GM21515 (cell line): ENCODE results near the gene CCDC142.
"Not testable (repeated sequence)": the region's sequence is repeated elsewhere in the genome, so short reads cannot be mapped to it uniquely, and the experiment has no call there.

Experiments used
- ATAC-seq: cut with Tn5 transposase; IDR thresholded peaks from one replicate; pipeline ENCODE4 v1.9.1; 2021; ENCODE audit not compliant: unreplicated experiment

CCDC142 gene

DNA sequence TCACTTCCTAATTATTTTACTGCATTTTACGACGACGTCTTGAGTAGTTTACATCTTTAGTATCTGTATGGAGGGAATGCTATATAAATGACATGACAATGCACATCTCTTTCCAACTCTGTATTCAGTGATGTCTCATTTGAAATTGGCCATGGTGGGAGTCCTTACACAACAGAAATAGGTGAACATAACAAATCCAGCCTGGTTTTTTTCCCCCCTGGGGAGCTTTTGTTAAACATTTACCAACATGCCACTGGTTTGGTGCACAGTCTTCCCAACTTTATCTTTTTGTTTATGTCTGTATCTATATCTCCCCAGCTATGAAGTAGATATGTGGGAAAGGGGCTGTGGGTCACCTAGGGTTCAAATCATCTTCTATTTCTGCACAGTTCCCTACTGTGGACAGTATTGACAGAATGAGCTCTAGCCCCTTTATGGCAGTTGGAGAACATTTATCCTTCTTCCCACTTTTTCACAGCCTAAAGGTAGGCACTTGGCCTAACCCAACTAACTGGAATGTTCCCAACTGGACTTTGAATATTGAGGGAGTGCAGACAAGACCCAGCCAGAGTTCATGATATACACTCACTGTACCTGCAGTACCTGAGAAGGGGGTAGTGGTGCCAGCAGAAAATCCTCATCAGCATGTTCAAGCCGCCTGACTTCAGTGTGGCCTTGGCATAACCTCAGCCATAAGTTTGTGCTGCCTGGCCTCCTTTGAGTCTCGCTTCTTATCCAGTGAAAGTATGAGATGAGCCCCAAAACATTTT is 35.4 kb downstream of the CCDC142 start:
- ATAC-seq = no peak

DNA sequence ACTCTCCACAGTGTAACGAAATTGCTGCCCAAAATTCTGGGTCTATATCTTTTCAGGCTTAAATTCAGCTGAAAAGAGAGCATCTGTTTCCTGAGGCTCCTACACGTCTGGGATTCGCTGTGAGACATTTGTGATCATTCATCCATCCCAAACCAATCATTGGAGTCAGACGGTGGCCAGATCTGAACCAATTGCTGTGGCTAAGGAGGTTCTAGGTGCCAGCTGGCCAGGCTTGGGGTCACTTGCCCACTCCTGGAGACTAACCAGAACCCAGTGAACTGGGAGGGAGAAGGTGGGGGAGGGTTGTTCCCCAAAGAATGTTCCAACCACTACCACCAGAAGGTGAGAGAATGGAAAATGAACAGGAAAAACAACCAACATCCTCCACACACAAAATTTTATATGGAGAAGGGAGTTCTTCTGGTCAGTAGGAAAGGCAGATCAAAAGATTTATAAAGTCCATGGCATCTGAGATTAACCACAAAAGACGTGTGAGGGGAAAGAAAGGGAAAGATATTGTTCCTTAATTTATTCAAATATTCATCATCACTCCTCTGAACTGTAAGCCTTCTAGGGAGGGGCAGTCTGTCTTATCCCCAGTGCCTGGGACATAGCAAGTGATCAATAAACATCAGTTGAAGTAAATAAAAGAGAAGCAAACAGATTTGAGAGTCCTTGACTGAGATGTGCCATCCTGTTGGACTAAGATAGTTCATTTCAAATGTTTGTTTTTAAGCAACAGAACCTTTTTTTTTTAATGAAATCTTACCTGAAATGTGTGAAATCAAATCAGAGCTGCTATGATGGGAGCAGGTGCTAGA is 38.1 kb downstream of the CCDC142 start:
- ATAC-seq = no peak

DNA sequence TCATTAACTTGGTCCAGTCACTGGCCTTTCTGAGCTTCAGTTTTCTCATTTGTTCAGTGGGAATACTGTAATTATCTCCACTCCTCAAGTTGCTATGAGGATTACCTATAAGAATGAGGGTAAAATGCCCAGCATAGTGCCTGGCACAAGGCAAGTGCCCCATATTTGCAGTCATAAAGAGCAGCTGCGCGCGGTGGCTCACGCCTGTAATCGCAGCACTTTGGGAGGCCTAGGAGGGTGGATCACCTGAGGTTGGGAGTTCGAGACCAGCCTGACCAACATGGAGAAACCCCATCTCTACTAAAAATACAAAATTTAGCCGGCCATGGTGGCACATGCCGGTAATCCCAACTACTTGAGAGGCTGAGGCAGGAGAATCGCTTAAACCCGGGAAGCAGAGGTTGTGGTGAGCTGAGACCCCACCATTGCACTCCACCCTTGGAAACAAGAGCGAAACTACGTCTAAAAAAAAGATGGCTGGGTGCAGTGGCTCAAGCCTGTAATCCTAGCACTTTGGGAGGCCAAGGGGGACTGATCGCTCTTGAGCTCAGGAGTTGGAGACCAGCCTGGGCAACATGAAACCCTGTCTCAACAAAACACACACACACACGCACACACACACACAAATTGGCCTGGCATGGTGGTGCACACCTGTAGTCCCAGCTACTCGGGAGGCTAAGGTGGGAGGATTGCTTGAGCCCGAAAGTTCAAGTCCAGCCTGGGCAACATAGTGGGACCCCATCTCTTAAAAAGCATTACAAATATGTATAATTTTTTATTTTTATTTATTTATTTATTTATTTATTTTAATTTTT is 40.1 kb downstream of the CCDC142 start:
- not testable (repeated sequence) for ATAC-seq

DNA sequence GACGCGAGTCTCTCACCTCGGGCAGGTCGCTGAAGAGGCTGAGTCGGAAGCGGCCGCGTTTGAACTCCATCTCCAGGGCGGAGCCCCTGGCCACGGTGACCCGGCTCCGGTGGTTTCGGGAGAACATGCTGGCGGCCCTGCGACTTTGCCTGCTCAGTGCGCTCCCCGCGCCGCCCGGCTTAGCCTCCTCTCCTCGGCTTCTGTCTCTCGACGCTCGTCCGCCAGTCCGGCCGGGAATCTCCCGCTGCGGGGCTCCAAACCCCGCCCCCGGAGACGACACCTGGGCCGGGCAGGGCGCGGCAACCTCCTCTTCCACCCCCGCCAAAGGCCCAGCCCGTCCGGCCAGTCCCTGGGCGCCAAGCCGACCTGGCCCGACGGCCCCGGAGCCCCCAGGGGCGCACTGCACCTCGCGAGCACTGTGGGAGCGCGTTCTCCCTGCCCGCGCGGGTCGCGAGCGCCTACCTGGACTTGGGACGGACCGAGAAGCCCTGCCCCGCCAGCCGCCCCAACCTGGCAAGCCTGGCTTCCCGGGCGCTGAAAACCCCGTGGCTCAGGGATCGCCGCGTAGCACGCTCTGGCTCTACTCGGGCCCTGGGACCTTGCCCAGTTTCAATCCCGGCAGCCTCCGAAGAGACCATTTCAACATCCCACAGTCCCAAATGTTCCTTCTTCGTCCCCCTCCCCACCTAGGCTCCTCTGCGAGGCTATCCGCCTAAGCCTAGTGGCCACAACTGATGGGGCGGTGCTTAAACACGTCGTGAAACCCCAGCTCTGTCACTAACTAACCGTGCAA is 40.9 kb downstream of the CCDC142 start, which contains the start of gene RTKN:
Gene RTKN (minus strand): TSS at position 248 of the 793 bp plus-strand sequence. CDS start 121 bp downstream, at position 127.
- no peak for ATAC-seq

DNA sequence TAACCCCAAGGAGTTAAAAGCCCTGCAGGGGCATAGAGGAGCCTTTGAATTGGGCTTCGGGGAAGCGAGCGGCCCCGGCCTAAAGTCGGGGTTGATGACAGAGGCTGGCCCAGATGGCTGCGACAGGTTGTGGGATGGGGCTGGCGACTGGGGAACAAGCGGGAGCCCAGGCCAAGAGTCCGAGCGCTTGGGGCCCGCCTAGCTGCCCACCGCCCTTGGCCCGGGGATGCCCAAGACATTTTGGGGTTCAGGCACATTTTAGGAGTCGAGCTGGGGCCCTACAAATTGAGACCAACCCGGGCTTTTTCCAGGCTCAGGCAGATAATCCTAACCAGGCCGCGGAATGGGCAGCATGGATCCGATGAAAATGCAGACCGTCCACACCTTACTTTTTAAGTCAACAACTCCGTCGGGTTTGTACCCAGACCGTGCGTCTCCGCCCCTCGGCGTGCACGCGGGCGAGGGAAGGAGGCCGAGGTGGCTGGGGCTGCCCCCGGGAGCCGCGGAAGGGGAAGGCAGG is 41.6 kb downstream of the CCDC142 start:
- no peak for ATAC-seq

DNA sequence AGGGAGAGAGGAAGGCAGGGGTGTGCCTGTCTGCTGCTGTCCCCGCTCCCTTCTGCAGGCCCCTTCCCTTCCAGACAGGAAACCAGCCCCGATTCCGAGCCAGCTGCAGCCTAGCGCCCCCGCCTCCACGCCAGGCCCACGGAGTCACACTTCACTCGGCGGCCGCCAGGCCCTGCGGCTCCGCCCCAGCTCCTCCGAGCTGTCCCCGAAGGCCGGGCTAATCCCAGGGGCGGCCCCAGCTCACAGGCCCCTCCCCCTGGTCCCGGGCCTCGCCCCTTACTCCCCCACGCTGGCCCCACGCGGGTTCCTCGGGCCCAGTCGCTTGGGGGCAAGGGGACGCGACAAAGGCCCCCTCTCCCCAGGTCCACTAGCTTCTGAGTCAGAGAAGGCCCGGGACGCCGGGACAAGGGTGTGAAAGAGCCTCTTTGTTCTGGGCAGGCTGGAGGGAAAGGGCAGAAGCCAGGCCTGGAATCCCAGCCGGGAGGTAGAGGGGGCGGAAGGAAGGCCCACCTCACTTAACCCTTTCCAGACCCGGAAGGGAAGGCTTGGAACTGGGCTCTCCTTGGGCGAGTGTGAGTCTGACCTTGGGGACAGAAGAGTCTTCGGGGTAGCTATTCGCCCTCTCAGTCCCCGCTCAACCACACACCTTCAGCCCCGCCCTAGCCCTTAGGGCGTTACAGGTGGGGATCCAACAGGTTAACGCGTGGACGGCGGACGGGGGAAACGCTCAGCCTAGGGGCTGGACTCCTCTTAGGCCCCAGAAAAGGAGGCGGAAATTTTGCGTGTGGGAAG is 42.2 kb downstream of the CCDC142 start:
- peak; percentile 79 for ATAC-seq

DNA sequence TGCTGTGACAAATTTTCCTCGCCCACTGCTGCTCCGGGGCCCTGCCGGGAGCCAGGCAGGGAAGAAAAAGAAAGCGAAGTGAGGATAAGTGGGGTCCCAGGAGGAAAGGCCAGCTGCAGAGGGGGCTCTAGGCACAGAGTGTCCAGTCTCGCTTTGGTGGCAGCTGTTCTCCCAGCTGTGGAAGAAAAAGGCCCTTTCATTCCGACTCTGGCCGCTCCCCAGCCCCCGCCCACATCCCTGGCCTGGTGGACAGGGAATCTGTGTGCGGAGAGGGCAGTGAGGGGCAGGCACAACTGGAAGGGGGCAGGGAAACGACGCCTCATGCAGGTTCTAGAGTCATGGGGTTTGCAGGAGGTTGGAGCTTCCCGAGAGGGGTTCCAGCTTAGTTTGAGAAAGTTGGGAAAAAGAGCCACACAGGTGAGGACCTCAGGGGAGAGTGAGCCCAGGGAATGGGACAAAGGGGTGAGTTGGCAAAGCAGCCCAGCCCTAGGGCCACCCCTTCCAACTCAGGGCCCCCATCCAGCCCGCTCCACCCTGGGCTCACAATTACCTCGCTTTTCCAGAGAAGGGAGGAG is 42.9 kb downstream of the CCDC142 start:
- no peak for ATAC-seq

DNA sequence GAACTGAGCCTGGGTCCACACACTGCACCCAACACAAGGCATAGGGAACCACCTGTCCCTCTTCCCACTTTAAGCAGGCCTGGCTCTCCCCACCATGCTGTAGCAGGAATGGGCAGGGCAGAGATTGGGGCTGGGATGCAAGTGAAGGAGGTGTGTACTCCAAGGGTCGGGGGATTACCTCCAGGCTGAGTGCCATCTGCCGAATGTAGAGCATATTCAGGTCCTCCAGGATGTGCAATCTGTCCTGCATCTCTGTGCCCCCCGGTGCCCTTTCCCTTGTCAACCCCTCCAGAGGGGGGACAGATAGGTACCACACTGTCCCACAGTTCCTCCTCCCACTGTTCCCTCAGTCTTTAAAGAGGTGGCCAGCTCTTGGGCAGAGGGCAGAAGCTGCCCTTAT is 43.4 kb downstream of the CCDC142 start:
- no peak for ATAC-seq

DNA sequence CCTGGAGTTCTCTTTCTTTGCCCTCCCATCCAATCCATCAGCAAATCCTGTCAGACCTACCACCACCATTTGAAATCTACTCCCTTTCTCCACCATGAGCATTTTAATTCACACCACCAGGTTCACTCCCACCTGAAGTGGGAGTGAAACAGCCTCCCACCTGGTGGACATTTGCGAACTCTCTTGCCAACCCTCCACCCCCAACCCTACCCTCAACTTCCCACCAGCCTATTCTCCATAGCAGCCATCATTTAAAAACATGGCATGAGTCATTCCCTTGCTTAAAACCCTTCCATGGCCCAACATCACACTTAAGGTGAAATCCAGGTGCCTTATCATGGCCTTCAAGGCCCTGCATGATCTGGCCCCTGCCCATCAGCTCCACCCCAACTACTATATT is 44.5 kb downstream of the CCDC142 start:
- no peak for ATAC-seq

DNA sequence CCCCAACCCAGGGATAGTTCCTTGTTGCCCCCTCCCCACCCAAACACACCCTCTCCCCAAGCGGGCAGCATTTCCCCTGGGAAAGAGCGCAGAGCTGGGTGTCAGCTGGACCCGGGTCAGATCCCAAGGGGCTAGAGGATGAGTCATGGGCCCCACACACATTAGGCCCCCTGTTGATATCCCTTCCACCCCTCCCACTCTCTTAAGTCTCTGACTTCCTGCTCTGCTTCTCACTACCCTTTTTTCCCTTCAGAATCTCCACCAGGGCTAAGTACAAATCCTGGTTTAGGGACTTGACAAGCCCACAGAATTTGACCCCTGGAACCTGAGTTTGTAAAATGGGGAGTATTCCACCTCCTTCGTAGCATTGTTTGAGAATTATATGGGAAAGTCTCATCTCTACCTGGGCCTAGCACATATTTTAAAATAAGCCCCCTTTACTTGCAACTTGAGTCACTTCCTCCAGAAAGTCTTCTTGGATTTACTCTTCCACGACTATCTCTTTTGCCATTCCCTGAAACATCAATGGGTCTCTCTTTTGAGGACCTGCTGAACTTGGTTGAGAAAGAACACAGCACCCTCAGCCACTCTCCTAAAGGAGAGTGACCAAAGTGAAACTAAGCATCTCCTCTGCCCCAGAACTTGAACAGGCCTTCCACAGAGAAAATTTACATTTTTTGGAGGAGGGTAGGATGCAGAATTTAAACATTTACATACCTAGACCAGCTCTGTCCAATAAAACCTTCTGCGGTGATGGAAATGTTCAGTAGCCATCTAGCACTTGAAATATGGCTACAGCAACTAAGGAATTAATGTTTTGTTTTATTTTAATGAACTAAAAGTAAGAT is 45.7 kb downstream of the CCDC142 start:
- ATAC-seq = no peak

DNA sequence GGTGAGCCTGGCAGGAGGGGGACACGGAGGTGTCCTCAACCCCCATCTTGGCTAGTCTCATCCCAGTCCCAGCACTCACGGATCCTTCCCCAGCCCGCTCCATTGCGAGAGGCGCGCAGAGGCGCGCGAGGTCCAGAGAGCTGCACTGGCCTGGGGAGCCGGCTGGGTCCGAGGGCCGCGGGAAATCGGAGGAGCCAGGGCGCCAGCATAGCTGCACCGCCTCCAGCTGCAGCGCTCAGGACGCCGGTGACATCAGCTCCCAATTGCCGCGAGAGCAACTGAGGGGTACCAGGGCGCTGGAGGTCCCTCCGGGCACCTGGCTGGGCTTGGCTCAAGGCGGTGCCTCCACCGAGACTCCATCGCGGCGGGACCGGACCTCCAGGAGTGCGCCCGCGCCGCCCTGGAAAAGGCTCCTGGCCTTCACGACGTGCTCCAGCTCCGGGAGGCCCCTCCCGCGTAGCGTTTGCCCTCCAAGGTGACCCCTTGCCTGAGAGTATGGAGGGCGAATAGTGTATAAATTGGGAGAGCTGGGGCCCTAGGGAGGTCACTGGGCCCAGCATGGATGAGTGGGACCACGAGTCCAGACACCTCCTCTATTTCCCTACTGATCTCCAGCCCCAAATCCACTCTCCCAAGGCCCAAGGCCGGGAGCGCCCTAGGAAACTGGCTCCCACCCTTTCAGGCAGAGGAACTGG is 46.5 kb downstream of the CCDC142 start:
- ATAC-seq = no peak

DNA sequence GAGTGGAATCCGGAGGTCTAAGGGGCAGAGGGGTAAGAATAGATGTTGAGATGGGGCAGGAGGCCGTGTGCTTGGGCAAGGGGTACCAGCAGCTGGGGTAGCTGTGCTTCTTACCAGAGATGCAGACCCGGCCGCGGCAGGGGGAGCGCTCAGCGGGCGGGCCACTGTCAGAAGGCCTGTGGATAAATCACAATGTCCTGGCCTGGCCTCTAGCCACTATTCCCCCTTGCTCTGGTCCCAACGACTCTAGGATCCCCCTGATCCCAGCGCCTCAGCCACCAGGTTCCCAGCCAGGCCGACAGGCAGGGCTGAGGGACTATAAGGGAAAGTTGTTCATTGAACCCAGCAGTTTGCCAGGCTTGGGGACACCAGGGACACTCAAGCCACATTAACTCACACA is 52.3 kb downstream of the CCDC142 start:
- no peak for ATAC-seq

DNA sequence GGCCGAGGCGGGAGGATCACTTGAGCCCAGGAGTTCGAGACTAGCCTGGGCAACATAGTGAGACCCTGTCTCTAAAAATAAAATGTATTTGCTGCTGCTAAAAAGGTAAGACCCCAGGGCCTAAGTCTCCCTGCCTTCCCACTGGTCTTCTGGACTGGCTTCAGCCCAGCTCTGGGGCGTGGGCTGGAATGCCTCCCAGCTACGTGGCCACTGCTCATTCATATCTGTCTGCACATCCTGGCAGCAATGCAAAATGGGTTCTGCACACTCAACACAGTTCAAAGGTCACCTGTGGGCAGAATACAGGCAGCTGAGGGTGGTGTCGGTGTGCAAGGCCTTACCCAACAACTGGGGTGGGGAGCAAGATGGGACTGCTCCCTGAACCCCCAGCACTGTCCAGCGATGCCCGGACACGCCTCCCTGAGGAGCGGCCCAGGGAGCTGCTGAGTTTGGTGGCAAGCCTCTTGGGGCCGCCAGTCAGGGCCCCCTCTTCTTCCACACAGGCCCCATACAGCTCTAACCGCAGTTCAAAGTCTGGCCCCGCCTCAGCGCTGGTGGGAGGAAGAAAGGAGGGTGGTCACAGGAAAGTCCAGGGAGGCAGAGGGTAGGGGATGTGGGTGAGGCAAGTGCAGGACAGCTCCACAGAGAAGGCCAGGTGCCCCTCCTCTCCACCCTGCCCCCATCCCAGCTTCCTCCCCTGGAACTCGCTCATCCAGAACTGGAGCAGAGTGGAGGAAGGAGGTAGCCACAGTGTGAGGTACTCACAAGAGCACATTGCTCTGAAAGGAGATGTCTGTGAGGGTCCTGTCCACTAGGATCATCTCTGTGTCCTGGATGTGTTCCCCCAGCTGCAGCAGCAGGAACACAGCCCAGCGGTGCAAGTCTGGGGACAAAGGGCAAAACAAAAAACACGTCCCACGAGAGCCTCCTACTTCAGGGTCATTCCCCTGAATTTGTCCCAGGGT is 53.0 kb downstream of the CCDC142 start:
- no peak for ATAC-seq

DNA sequence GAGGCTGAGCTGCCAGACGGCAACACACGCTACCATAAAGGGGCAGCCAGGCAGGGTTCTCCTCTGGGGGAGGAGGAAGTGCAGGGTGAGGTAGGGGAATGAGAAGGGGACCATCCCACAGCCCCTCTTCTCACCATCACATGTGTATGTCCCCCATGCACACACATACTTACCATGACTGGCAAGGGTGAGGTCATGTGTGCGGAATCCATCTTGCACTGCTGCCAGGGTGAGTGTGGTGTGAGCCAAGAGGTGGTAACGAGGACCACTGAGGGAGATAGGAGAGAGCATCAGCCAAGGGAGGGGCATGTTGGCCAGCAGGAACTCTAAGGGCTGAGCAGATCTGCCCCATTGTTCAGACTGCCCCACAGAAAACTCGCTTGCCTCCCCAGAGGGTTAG is 54.1 kb downstream of the CCDC142 start:
- no peak for ATAC-seq

DNA sequence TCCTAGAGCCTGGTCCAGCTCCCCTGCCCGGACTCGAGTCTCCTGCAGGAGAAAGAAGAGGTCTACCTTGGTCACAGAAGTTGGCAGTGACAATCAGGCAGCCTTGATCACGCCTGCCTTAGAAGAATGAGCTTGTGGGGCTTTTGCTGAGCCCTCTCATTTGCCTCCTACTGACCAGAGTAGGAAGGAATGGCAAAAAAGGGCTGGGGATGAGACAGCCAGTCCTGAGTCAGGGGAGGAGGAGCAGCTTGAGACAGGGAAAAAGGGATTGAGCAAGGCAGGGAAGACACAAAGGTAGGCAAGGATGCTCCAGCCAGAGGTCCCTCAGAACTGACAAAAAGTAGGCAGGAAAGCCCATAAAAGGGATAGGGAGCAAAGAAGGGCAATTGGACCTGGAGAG is 55.2 kb downstream of the CCDC142 start:
- ATAC-seq = no peak

DNA sequence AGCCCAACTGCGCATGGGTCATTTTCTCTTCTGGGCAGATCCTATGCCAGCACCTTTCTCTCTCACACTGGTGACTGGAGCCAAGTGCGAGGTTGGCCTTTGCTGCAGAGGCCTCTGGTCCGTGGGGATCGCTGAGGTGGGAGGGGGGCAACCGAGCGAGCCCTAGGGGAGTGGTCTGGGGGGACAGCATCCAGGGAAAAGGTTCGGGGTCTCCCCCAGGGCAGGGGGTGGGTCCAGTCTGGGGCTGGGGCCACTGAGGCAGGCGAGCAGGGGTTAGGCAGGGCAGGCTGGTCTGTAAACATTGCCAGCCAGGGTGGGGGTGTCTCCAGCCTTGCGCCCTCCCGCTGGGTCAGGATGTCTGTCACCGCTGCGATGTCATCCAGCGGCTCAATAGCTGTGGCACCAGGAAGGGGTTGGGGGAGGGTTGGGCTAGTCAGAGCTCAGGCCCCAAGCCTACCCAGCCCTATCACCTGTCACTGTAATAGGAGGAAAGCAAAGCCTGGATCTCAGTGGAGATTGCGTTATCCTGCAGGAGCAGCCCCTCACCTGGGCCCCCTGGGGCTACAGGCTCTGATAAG is 56.5 kb downstream of the CCDC142 start:
- ATAC-seq = no peak
